ENCODE measurements around the gene USP28.
A peak's percentile ranks its signal among the peaks of the same experiment; 100 is the strongest.
"Not testable (repeated sequence)": the region's sequence is repeated elsewhere in the genome, so short reads cannot be mapped to it uniquely, and the experiment has no call there.

The USP28 gene, protein sequence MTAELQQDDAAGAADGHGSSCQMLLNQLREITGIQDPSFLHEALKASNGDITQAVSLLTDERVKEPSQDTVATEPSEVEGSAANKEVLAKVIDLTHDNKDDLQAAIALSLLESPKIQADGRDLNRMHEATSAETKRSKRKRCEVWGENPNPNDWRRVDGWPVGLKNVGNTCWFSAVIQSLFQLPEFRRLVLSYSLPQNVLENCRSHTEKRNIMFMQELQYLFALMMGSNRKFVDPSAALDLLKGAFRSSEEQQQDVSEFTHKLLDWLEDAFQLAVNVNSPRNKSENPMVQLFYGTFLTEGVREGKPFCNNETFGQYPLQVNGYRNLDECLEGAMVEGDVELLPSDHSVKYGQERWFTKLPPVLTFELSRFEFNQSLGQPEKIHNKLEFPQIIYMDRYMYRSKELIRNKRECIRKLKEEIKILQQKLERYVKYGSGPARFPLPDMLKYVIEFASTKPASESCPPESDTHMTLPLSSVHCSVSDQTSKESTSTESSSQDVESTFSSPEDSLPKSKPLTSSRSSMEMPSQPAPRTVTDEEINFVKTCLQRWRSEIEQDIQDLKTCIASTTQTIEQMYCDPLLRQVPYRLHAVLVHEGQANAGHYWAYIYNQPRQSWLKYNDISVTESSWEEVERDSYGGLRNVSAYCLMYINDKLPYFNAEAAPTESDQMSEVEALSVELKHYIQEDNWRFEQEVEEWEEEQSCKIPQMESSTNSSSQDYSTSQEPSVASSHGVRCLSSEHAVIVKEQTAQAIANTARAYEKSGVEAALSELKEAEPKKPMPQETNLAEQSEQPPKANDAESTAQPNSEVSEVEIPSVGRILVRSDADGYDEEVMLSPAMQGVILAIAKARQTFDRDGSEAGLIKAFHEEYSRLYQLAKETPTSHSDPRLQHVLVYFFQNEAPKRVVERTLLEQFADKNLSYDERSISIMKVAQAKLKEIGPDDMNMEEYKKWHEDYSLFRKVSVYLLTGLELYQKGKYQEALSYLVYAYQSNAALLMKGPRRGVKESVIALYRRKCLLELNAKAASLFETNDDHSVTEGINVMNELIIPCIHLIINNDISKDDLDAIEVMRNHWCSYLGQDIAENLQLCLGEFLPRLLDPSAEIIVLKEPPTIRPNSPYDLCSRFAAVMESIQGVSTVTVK

DNA sequence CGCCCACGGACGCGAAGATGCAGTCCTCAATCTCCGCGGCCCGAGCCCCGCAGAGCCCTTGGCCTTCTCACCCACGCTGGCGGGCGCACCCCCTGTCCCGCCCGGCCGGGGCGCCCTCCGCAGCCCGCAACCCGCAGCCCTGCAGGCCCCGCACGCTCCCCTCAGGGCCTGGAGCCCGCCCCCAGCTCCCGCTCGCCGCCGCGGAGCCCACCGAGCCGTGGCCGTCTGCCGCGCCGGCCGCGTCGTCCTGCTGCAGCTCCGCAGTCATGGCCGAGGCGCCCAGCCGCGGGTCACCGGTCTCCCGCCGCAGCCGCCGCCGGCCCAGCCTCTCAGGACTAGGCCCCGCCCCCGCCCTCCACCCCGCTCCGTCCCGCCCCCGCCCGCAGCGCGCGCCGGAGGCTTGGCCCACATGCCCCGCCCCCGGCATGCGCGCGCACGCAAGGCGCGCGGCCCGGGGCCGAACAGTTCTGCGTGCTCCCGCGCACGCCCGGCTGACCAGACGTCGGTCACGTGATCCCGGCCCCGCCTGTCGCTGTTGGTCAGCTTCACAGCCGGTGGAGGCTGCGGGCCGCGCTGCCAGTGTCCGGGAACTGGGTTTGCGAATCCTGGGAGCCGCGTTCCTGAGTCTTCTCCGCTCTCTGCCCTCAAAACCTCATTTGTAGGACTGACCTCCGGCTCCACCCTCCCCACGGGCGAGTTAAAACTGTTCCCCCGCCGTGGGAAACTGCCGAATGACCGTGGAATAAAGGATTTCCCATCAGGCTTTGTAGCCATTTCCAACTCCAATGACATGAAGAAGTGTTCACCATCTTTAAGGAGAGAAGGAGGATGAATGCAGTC lies at the start of gene USP28:
Gene USP28, minus strand, starts transcription at position 339 of the 840 bp plus-strand sequence. Its CDS starts 71 bp downstream, at position 268.
- DNase-seq: peak; percentile 80

DNA sequence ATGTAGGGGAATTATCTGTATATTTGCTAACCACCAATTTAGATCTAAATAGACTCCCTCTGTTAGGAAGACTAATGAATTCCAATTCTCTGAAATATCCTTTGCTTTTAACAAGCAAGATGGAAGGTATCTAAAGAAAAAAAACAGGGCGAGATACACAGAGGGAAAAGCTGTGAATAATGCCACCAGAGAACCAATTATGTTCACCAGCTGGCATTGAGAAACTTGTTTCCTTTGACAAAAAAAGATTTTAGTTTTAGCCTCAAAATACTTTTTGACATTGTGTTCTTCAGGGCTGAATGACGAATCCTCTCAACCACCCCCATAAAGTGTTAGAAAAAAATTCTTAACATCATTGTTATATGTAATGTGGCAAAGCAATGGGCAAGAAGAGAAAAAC lies 48.2 kb upstream of the USP28 start:
- no peak for DNase-seq

DNA sequence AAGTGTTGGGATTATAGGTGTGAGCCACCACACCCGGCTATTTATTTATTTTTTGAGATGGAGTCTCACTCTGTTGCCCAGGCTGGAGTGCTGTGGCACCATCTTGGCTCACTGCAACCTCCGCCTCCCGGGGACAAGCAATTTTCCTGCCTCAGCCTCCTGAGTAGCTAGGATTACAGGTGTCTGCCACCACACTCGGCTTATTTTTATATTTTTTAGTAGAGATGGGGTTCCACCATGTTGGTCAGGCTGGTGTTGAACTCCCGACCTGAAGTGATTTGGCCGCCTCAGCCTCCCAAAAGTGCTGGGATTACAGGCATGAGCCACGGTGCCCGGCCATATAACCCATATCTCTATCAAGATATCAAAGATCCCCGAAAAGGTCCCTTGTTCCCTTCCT lies 36.1 kb upstream of the USP28 start:
- not testable (repeated sequence) for DNase-seq

DNA sequence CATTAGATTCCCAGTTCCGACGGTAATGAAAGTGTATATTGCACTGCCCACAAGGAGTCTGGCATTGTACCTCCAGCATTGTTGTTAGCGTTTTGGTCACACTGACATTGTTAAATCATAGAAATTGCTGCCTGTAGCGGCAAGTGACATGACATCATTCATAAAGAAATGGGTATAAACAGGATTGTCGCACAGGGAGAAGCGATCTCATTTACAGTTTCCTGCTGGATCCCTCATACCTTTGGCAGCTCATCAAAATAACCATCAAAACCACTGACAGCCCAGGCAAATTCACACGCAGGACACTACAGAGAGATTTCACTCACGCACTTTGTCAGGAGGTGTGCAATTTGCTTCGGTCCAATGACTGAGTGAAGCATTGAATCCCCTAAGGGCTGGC lies 32.7 kb upstream of the USP28 start:
- DNase-seq: no peak

DNA sequence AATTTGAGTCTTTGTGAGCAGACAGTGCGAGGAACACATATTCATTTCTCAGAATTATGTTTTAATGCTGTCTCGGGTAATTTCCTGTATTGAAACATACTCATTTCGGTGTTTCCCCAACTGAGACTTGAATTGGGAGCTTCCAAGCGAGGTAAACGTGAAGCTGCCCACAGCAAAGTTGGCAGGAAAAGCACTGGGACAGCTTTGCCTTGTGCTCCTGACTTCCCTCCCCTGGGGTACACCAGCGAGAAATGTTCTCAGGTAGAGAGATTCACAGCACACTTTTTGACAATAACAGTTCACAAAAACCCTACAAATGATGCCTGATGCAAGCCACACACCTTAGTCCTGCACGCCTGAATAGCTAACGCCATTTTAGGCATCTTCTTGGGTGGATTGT lies 32.3 kb upstream of the USP28 start:
- DNase-seq: no peak

DNA sequence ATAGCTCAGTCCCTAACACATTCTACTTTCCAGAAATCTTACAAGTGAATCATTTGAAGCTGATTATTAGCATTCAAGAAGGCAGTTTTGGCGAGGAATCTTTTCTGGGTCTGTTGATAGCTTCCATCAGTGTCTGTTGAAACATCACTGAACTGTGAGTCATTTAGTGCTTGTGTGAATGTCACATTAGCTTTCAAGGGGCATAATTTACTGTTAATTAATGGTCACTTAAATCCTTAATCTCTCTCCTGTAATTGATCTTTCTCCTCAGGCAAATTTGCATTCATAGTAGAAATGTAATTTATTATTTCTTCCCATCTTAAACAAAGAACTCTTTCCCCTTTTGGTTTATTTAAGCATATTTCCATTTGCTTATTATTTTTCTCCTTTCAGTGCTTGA lies 31.8 kb upstream of the USP28 start:
- no peak for DNase-seq

DNA sequence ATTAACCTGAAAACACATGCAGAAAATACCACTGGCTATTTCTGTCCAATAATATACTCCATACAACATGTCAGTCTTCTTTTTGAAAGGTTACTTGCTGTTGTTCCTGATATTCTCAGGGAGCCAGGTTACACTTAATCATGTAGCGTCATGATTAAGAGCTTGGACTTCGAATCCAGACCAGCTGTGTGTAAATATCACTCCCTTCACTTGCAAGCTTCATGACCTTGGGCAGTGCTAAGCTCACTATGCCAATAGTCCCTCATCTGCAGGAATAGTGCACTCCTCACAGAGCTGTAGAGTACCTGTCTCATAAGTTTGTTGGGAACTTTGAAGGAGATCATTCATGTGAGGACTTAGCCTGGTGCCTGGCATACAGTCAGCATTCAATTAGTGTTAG lies 31.1 kb upstream of the USP28 start:
- no peak for DNase-seq

DNA sequence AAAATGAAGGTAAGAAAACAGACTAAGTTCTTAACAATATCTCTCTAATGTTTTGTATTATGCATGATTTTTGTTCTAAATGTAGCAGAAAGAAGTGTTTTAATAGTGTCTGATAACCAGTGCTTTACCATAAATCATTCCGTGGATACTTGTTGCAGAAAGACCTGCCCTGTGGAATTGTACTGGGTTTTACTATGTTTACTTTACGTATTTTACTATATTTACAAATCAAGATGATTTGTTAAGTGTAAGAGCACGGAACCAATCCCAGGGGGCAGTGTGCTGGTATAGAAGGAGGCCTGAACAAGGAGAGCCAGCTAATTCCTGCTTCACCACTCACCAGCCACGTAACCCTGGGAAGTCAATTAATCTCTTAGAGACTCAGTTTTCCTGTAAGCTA lies 30.7 kb upstream of the USP28 start:
- DNase-seq: no peak

DNA sequence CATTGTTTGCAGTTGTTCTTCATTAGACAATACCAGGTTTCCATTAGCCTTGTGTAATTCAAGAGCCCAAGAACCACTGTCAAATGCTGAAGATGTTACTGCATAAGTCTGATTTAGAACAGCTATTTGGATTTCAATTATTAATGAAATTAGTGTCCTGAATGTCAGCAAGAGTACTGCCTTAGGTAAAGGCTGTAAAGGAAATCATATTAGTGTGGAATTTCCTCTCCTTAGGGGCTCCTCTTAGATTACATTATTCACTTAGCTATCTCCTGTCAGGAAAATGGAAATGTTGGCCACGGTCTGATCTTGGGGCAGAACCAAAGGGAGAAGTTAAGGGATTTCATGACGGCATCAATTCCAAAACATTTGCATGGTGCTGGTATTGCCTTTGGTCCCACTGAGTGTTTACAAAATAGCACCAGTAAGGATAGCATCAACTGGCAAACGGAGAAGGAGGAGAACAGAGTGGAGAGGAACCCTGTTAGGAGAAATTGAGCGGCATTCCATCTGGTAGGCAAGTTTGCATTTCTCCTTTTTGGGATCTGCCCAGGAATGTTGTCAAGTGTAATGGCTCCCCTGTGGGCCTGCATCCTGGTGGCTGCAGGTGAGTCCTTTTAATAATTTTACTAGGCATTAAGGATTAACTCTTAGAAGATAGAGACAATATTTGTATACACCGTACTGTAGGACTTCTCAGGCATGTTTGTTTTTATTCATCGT lies 29.2 kb upstream of the USP28 start, which contains the start of gene HTR3B:
Gene HTR3B, plus strand, starts transcription at position 418 of the 723 bp plus-strand sequence. Its CDS starts 138 bp downstream, at position 556.
- no peak for DNase-seq

DNA sequence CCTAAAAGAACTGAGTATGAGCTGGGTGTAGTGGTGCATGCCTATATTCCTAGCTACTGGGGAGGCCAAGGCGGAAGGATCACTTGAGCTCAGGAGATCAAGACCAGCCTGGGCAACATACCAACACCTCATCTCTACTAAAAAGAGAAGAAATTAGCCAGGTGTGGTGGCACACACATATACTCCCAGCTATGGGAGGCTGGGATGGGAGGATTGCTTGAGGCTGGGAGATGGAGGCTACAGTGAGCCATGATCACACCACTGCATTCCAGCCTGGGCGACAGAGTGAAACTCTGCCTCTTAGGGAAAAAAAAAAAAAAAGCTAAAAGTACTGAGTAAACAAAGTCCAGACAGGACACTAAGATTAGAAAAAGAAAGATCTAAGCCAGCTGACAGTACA lies 25.8 kb upstream of the USP28 start:
- DNase-seq: no peak

DNA sequence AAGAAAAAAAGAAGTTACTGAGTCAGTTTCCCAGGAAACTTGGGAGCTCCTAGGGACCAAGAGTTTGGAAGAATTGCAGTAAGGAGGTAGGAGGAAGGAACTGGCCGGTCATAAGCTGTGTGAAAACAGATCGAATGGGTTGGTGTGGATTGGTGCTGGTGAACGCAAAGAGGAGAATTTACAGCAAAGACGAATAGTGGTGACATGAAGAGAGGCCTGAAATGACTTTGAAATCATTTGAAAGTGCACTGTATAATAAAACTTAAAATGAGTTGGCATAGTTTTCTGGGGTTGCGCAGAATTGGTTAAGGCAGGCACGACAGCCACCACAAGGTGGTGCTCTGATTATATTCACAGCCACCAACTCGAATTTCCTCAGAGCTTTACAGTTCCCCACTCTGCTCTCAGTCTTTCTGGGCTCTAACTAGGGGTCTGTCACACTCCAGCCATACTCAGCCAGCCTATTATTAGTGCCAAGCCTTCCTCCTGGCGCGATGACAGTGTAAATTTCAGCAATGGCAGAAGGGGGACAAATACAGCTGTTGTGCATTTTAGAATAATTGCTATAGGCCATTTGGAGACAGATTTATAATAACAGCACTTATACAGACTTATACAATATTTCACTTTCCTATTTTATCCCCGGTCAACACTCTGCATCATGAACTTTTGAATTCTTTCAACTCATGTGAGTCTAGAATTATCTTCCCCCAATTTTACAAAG lies 20.9 kb upstream of the USP28 start:
- no peak for DNase-seq

DNA sequence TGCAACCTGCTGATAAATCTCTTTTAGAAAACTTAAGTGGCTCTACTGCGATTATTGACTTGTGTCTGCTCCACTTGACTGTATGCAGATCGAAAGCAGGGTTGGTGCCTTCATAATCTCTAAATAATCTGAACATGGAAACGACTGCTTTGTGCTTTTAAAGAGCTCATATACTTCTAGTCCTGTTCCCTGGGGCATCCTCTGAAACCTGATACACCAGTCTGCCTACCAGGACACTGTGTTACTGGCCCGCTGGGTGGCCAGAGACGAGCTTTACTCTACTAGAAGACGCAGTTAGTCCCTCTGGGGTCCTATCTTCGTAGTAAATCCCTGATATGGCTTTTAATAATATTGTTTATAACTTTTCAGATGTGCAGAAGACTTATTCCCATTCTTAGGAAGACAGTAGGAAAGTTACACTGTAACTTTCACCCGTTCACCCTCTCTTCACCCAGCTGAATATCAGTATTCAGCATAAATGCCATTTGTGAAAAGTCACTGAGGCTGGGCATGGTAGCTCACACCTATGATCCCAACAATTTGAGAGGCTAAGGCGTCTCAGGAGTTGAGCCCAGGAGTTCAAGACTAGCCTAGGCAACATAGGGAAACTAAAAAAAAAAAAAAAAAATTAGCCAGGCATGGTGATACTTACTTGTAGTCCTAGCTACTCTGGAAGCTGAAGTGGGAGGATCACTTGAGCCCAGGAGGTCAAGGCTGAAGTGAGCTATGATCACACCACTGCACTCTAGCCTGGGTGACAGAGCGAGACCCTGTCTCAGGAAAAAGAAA lies 20.2 kb upstream of the USP28 start:
- DNase-seq: no peak

DNA sequence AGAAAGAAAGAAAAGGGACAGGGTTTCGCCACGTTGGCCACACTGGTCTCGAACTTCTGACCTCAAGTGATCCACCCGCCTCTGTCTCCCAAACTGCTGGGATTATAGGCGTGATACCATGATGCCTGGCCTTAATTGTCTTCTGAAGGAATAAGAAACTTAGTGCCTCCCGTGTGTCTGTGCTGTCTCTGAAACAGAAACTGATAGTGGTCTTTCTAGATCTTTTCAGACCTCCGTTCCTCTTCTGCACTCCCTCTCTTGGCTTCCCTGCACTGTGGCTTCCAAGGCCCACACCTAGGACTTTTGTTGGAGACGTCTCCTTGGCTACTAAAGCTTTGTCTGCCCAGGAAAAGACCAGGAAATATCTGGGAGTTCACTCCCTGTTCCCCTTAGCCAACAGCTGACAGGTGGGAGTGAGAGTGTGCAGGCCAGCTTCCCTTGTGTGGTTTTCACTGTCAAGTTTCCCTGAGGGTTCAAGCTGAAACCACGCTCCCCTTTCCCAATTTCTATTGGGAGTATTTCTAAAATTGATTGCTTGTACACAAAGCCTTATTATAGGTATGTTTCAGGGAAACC lies 19.1 kb upstream of the USP28 start:
- DNase-seq: no peak

DNA sequence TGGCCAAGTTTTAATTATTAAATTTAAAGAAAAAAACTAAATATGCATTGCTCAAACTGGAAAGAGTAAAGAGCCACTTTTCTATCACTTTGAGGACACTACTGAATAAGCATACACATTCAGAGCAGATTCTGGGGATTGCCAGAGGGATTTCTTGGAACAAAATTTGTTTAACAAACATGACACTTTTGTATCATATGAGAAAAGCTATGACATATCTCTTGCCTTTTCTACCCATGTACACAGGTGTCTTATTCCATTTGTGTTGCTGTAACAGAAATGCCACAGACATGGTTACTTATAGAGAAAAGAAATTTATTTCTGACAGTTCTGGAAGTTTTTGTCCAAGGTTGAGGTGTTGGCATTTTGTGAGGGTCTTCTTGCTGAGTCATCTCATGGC lies 13.5 kb upstream of the USP28 start:
- DNase-seq: no peak

DNA sequence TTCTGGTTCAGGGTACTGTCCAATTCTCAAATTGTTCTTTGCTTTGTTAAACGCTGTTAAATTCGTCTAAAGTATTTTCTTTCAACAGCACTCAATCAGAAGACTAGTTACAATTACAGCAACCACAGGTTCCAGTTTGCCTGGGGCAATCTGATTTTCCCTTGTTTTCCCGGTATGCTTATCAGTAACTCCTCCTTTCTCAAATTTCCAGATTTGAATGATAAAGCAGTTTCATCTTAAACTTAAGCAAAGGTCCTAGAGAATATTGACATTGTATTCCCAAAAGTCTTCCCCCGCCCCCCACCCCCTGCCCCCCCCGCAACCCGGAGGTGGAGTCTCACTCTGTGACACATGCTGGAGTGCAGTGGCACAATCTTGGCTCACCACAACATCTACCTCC lies 10.5 kb upstream of the USP28 start:
- no peak for DNase-seq

DNA sequence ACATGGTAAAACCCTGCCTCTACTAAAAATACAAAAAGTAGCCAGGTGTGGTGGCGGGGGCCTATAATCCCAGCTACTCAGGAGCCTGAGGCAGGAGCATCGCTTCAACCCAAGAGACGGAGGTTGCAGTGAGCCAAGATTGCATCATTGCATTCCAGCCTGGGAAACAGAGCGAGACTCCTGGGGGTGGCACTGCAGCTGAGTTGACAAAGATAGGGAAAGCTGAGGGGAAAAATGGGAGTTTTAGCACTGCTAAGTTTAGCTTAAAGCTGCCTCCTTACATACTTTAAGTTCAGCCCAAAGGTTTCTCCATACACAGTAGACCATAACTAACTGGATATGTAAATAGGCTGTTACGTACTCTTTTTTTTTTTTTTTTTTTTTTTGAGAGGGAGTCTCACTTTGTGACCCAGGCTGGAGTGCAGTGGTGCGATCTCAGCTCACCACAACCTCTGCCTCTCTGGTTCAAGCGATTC lies 9.0 kb upstream of the USP28 start:
- no peak for DNase-seq

DNA sequence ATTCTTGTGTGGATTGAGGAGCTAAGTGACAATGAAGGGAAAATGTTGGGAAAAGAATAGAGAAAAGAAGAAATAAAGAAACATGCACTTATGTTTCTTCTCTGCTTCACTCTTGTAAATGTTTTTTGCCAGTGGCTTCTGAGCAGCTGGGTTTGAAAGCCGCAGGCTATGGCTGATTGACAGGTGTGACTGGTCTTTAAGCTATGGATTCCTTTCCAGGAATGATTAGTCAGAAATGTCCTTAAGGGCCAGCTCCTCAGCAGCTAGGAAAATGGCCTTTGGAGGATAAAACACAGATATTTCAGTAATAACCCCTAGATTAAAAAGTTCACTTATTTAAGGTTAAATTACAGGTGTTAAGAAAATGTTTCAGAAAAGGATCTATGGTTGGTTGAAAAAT lies 6.5 kb upstream of the USP28 start:
- DNase-seq: no peak

DNA sequence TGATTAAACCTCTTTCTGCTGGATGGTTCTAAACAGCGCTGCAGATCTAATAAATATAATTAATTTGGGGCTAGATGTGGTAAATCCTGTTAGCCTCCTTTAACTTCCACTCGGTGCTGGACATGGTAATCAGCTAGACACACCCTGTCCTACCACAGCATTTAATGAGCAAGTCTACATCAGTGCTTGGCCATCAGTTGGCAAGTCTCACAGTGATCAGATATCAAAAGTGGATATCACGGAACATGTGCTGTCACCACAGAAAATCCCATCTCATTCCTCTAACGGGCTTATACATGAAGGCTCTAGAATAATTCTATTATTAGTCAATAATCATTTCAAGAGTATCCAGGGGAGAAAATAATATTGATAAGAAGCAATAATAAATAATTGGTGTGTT lies 5.6 kb upstream of the USP28 start:
- DNase-seq: no peak

DNA sequence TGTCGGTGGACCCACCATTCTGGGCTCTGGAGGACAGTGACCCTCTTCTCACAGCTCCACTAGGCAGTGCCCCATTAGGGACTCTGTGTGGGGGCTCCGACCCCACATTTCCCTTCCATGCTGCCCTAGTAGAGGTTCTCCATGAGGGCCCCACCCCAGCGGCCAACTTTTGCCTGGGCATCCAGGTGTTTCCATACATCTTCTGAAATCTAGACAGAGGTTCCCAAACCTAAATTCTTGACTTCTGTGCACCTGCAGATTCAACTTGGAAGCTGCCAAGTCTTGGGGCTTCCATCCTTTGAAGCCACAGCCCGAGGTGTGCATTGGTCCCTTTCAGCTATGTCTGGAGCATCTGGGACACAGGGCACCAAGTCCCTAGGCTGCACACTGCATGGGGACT lies 4.1 kb upstream of the USP28 start:
- not testable (repeated sequence) for DNase-seq

DNA sequence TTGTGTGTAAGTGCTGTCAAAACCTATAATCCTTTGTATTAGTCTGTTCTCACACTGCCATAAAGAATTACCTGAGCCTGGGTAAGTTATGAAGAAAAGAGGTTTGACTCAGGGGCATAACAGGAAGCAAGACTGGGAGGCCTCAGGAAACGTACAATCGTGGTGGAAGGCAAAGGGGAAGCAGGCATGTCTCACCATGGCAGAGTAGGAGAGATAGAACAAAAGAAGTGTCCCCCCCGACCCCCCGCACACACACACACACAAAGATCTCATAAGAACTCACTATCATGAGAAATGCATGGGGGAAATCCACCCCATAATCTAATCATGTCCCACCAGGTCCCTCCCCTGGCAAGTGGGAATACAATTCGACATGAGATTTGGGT lies 2.3 kb upstream of the USP28 start:
- no peak for DNase-seq

Measured in NCI-H2171 (cell line).